Forelimb muscle (tissue), 1 donor: ENCODE results near the gene SNX18. TPM values are rescaled to one million over a fixed set of nuclear protein-coding genes. Genes with fewer than 3 reads are reported as not detected.
A peak's percentile ranks its signal among the peaks of the same experiment; 100 is the strongest.
"Not testable (repeated sequence)": the region's sequence is repeated elsewhere in the genome, so short reads cannot be mapped to it uniquely, and the experiment has no call there.

ENCODE experiments used
- DNase-seq: peaks from one replicate; pipeline ENCODE4 v3.0.0-alpha.2; 2013; ENCODE audit warnings: low read depth
- polyA plus RNA-seq: library from polyadenylated mRNA; unstranded; fragments of 120-200 nt; gene quantifications from one replicate; pipeline ENCODE4 v1.2.1, GENCODE V29; 2013; ENCODE audit not compliant: insufficient read length

Gene SNX18
- 27.6 TPM for polyA plus RNA-seq

GRCh38 chr5:54517512-54518145 lies at the start of gene SNX18:
TSS of gene SNX18 (plus strand) at chr5:54517759. CDS start at chr5:54517953, 194 bp downstream.
- peak; percentile 80 for DNase-seq

DNA sequence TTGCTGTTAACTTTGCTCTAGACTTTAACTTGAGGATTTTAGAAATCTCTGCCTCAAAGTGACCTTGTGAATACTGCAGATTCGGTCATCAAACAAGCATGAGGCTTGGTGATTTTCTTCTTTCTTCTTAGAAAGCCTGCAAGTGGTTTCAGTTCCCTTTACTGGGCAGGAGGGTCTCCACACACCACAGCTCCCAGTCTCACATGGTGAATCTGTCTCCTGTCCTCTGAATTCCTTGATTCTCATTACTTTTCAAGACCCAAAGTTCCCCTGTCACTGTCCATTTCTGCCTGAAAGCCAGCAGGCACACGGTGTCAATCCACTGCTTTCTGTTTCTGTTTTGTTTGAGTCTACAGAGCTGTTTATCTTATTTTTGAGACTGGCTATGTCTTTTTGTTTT lies 47.9 kb upstream of the SNX18 start:
- no peak for DNase-seq

DNA sequence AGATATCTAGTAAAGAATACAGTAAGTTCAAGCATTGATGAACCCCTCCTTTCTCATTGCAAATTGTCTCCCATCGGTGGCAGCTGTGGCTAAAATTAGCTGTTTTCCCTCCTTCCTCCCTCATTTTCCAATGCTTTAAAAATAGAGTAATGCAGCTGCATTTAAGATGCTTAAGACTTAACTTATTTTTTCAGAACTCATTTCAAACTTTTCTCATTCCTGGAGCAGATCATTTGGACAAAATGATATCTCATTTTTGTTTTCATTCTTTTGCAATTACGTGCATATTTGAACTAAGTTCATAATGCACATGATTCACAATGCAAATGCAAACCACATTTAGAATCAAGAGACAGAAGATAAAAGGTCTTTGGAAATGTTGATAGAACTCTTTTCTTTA lies 47.4 kb upstream of the SNX18 start:
- DNase-seq = no peak

DNA sequence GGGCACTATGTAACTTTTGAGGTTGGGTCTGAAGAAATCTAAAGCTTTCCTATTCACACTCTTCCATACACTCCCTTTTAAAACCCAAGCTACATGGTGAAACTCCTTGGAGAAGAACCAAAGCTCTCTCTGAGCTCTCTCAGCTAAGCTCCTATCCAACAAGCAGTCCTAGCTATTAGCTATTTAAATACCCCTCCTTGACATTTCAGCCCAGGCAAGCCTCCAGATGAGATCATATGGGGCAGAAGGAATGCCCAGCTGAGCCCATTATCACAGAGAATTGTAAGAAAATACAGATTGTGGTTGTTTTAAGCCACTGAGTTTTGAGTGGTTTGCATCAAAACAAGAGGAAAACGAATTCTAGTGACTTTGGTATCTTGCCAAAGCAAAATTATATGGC lies 46.9 kb upstream of the SNX18 start:
- DNase-seq = no peak

- no peak for DNase-seq
Observed at GRCh38 chr5:54471398-54471797, 46.2 kb upstream of the SNX18 start.

GRCh38 chr5:54476682-54477081 lies 40.9 kb upstream of the SNX18 start:
- DNase-seq = no peak

DNA sequence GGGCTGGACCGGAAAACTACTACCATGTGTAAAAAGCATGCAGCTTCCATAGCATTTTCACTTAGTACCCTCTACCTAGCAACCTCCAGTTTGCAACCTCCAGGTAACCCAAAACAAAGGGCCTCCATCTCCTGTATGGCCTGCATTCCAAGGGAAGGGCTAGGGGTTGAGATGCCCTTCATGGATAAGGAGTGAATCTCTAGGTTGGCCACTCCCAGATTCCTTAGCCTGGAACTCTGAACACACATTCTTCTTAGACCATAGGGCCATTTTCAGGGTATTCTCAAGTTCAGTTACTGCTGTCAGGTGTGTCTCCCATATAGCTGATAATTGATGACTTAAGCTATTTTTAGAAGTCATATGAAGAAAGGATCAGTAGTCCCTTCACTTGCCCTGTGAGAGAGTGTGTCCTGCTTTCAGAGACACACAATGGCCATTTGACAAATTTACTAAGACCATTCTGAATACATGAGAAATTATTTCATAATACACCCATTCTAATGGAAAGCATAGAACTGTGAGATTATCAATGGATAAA lies 39.5 kb upstream of the SNX18 start:
- DNase-seq = no peak

DNA sequence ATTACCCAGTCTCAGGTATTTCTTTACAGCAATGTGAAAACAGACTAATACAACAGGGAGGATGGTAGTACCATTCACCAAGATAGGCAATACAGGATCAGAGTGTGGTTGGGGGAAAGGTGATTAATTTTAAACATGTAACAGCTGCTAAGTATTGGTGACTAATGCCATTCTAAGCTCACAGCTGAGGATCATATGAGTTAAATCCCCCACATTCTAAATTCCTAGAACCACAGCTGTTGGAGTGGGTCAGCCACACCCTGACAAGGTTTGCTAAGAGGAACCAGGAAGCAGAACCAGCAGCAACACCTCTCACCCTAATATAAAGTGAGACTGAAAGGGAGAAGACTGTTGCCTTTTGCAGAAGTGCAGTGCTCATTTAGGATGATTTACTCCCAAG lies 37.3 kb upstream of the SNX18 start:
- DNase-seq = no peak

DNA sequence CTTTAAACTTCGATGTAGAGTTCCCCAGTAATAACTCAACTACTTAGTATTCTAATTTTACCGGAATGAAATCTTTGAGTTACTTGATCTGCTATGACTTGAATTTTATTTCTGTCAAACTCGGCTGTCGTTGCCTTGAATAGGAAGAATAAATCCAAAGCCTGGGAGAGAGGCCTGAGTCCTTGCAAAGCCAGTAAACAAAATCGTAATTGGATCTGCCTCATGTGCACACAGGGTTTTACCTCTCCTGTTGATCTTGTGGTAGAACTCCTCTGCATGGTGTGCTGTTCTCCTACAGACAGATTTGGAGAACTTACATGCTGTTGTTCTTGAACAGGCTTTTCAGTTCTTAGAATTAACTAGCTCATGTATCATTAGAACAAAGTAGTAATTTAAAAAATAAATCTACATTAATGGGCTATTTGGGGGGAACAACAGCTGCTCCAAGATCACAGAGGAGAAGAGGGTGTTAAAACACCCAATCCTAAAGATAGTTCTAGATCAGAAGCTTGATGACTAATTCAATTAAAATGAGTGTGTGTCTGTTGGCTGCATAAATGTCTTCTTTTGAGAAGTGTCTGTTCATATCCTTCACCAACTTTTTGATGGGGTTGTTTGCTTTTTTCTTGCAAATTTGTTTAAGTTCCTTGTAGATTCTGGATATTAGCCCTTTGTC lies 33.2 kb upstream of the SNX18 start:
- no peak for DNase-seq

DNA sequence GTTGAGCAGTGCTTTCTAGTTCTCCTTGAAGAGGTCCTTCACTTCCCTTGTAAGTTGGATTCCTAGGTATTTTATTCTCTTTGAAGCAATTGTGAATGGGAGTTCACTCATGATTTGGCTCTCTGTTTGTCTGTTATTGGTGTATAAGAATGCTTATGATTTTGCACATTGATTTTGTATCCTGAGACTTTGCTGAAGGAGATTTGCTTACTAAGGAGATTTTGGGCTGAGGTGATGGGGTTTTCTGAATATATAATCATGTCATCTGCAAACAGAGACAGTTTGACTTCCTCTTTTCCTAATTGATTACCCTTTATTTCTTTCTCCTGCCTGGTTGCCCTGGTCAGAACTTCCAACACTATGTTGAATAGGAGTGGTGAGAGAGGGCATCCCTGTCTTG lies 31.9 kb upstream of the SNX18 start:
- DNase-seq = not testable (repeated sequence)

DNA sequence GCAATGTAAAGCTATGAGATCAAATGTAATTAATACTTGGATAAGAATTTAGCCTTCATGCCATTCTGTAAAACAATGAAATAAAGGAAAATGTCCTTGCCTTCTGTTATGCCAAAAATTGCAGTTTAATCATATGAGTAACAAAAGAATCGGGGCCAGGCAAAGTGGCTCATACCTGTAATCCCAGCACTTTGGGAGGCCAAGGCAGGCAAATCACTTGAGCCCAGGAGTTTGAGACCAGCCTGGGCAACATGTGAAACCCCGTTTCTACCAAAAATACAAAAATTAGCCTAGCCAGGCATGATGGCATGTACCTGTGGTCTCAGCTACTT lies 27.9 kb upstream of the SNX18 start:
- DNase-seq = not testable (repeated sequence)

DNA sequence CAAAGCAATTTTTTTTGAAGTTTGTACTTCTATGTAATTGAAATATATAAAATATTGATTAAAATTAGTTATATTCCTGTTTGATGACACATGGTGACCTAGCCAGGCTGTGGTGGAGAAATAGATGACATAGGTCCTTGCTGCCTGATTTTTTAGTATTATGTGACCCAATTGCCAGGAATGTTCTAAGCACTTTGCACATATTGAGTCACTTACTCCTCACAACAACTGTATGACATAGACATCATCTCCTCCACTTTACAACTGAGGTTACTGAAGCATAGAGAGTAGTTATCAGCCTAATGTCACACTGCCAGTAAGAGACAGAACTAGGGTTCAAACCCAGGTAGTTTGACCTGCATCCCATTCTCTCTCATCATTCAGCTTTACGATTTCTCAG lies 26.2 kb upstream of the SNX18 start:
- no peak for DNase-seq

- DNase-seq = no peak
Observed at GRCh38 chr5:54492178-54492577, 25.4 kb upstream of the SNX18 start.

- no peak for DNase-seq
Observed at GRCh38 chr5:54495027-54495426, 22.5 kb upstream of the SNX18 start.

DNA sequence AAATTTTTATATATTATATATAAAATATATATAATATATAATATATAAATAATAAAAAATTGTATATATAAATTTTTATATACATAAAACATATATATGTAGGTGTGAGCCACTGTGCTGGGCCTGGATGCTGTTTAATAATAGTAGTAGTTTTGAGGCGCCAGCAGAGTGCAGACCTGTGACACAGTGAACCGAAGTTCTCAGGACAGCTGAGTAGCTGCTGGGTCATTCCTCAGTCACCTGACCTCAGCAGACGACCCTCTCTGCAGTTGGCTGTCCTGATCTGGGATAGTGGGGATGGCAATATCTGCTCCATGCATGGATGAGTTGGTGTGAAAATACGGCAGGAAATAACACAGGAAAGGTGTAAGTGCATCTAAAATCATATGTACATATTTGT lies 3.3 kb upstream of the SNX18 start:
- DNase-seq = no peak

DNA sequence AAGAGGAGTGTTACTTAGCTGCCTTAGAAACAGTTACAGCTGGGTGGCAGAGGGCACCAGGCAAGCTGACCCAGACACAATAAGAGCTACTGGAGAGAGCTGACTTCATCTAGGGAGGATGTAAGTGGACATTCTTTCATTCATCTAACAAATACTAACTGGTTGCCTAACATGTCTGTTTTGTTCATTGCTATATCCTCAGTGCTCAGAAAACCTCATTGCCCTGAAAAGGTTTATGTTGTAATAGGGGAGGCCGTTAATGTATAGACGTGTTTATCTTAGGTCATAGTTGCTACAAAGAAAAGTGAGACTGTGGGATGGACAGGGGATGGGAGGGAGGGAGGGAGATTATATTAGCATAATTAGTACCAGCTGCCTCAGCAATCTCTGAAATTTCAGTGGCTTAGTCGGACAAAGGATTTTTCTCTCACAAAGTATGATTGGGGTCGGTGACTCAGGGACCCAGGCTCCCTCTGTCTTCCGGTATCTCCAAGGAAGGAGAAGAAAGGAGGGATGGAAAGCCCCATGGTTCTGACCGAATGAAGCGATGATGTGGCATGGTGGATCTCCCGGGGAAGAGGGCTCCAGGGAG lies 2.6 kb upstream of the SNX18 start:
- no peak for DNase-seq

DNA sequence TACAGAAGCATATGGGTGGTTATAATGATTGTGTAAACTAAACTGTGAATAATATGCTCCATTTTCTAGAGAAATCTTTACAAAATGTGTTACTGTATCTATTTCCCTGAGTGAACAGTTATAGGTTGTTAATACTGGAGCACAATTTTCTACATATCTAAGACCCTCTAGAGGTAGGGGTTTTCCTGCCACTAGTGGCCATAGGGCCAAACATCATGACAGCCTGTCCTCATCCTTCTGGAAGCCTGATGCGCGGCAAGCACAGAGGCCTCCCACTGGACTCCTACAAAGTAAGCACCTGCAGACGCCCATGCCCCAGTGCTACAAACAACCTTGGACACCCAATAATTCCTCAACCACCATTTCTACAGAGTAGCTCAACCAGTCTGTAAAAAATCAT lies 1.9 kb upstream of the SNX18 start:
- DNase-seq = no peak

DNA sequence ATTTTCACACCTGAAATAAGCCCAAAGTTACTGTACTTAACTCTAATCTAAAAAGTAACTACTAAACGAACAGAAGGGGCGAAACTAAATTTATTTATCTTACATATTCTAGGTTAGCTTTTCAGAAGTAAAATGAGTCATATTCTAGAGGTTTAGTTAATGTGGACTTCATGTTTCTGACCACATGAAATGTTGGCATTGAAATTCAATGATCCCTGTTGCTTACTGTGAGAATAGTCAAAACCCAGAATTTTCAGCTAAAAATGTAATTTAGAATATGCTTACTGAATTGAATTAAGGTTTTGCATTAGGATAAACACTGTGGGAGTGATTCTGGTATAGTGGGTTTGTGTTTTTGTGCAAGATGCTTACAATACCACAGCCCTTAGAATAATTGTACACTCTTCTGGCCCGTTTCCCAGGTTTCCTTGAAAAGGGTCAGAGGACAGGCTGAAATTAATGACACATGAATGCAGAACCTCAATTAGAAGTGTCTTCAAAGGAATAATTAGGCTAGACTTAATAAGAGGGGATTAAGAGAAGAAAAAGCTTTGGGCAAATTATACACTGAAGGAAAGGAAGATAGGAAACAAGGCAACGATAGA lies 1.4 kb upstream of the SNX18 start:
- no peak for DNase-seq

GRCh38 chr5:54517174-54517511 lies 416 bp upstream of the SNX18 start:
- no peak for DNase-seq

DNA sequence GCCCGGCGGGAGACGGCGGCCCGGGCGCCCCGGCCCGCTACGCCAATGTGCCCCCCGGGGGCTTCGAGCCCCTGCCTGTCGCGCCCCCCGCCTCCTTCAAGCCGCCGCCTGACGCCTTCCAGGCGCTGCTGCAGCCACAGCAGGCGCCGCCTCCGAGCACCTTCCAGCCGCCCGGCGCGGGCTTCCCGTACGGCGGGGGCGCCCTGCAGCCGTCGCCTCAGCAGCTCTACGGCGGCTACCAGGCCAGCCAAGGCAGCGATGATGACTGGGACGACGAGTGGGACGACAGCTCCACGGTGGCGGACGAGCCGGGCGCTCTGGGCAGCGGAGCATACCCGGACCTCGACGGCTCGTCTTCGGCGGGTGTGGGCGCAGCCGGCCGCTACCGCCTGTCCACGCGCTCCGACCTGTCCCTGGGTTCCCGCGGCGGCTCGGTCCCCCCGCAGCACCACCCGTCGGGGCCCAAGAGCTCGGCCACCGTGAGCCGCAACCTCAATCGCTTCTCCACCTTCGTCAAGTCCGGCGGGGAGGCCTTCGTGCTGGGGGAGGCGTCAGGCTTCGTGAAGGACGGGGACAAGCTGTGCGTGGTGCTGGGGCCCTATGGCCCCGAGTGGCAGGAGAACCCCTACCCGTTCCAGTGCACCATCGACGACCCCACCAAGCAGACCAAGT lies 723 bp downstream of the SNX18 start:
- DNase-seq = no peak

DNA sequence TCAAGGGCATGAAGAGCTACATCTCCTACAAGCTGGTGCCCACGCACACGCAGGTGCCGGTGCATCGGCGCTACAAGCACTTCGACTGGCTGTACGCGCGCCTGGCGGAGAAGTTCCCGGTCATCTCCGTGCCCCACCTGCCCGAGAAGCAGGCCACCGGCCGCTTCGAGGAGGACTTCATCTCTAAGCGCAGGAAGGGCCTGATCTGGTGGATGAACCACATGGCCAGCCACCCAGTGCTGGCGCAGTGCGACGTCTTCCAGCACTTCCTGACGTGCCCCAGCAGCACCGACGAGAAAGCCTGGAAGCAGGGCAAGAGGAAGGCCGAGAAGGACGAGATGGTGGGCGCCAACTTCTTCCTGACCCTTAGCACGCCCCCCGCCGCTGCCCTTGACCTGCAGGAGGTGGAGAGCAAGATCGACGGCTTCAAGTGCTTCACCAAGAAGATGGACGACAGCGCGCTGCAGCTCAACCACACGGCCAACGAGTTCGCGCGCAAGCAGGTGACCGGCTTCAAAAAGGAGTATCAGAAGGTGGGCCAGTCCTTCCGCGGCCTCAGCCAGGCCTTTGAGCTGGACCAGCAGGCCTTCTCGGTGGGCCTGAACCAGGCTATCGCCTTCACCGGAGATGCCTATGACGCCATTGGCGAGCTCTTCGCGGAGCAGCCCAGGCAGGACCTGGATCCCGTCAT lies 1.4 kb downstream of the SNX18 start:
- no peak for DNase-seq

GRCh38 chr5:54519509-54519876 lies 1.9 kb downstream of the SNX18 start:
- DNase-seq = no peak
